B cell (primary cell): ENCODE measurements around the gene CMTM7. TPM values are rescaled to one million over a fixed set of nuclear protein-coding genes. Genes with fewer than 3 reads are reported as not detected.

ENCODE experiments used
- ATAC-seq: fragments of 200-7000 bp; cut with Tn5 transposase; one replicate; pipeline ENCODE4 v1.10.0; 2021; ENCODE audit warnings: low read depth, mild to moderate bottlenecking, moderate number of reproducible peaks, moderate library complexity
- CTCF ChIA-PET: fragments of 350-600 bp; sonication (Branson Sonifier 250); formaldehyde crosslinking; loops from one replicate; lab custom pipeline; 2021; ENCODE audit warnings: antibody characterized with exemption, inconsistent platforms; lab: Charles Lee
- POLR2A ChIA-PET: fragments of 350-600 bp; sonication (Branson Sonifier 250); formaldehyde crosslinking; loops from one replicate; lab custom pipeline; 2021; ENCODE audit warnings: antibody characterized with exemption; lab: Charles Lee
- DNase-seq: peaks from one replicate; pipeline ENCODE4 v3.0.0; 2013
- H2AFZ ChIP-seq: 2 replicates; pipeline ENCODE4 v1.6.1; 2012; ENCODE audit warnings: mild to moderate bottlenecking, low read depth, low read length; ENCODE audit not compliant: insufficient read depth, poor library complexity, severe bottlenecking
- H3K27ac ChIP-seq, 2 donors: 1 replicate in 1 of 2; 2 replicates in 1 of 2; pipeline ENCODE4 v1.5.1; 2012 to 2013; ENCODE audit warnings: low read length in 2 of 2, mild to moderate bottlenecking in 2 of 2, moderate library complexity in 1 of 2
- H3K27me3 ChIP-seq, 4 experiments: fragments of 200-600 bp in 1 of 4; sonication (generic) in 1 of 4; replicated peaks in 1 of 4; 1 replicate in 2 of 4; 2 replicates in 2 of 4; pipeline versions ENCODE4 v1.6.1 to v1.7.0; 2013 to 2016; ENCODE audit warnings: low read length in 3 of 4, mild to moderate bottlenecking in 2 of 4, mixed read lengths in 1 of 4, moderate library complexity in 1 of 4; ENCODE audit not compliant: insufficient read depth in 4 of 4, control insufficient read depth in 3 of 4; ENCODE audit errors: control extremely low read depth in 1 of 4
- H3K36me3 ChIP-seq, 2 experiments: replicated peaks in 1 of 2; 1 replicate in 1 of 2; 2 replicates in 1 of 2; pipeline versions ENCODE4 v1.6.1 to v1.7.1; 2013; ENCODE audit warnings: low read length in 1 of 2; ENCODE audit not compliant: insufficient read depth in 2 of 2, control insufficient read depth in 1 of 2; ENCODE audit errors: control extremely low read depth in 1 of 2, extremely low read depth in 1 of 2
- H3K4me1 ChIP-seq, 2 donors: fragments of 200-600 bp in 1 of 2; sonication (generic) in 1 of 2; 1 replicate in 1 of 2; 2 replicates in 1 of 2; pipeline versions ENCODE4 v1.5.1 to v1.6.1; 2013 to 2017; ENCODE audit warnings: low read length in 2 of 2; ENCODE audit not compliant: control insufficient read depth in 2 of 2, insufficient read depth in 2 of 2
- H3K4me2 ChIP-seq: replicated peaks from 2 replicates; pipeline ENCODE3; 2012; ENCODE audit warnings: mild to moderate bottlenecking, low read depth, low read length; ENCODE audit not compliant: poor library complexity, severe bottlenecking
- H3K4me3 ChIP-seq, 5 experiments: fragments of 200-600 bp in 1 of 5; sonication (generic) in 1 of 5; 1 replicate in 3 of 5; 2 replicates in 2 of 5; pipeline versions ENCODE4 v1.5.1 to v1.7.0; 2011 to 2016; ENCODE audit warnings: low read length in 4 of 5, mild to moderate bottlenecking in 4 of 5, low read depth in 2 of 5, control low read depth in 1 of 5, moderate library complexity in 1 of 5; ENCODE audit not compliant: insufficient read depth in 1 of 5; ENCODE audit errors: control extremely low read depth in 1 of 5, extremely low read depth in 1 of 5
- H3K79me2 ChIP-seq: fragments of 200-600 bp; sonication (generic); one replicate; pipeline ENCODE4 v1.6.0; 2016; ENCODE audit warnings: low read length; ENCODE audit not compliant: control insufficient read depth, insufficient read depth
- H3K9ac ChIP-seq: fragments of 200-600 bp; sonication (generic); 2 replicates; pipeline ENCODE4 v1.6.1; 2017; ENCODE audit warnings: mild to moderate bottlenecking, low read length, moderate library complexity
- H3K9me3 ChIP-seq, 3 donors: one replicate each; pipeline versions ENCODE4 v1.6.1 to v1.7.1; 2013; ENCODE audit warnings: low read length in 2 of 3; ENCODE audit not compliant: control insufficient read depth in 2 of 3, insufficient read depth in 1 of 3; ENCODE audit errors: control extremely low read depth in 1 of 3
- H4K20me1 ChIP-seq: 2 replicates; pipeline ENCODE4 v1.6.0; 2012; ENCODE audit warnings: mild to moderate bottlenecking, low read length; ENCODE audit not compliant: insufficient read depth, control insufficient read depth, poor library complexity, severe bottlenecking
- H3K27ac Mint-ChIP-seq: one replicate; pipeline ENCODE4 v1.8.0; 2021; ENCODE audit warnings: mixed read lengths
- H3K27me3 Mint-ChIP-seq: one replicate; pipeline ENCODE4 v1.8.0; 2021; ENCODE audit warnings: mixed read lengths
- H3K4me1 Mint-ChIP-seq: one replicate; pipeline ENCODE4 v1.8.0; 2021; ENCODE audit warnings: mixed read lengths
- H3K4me3 Mint-ChIP-seq: one replicate; pipeline ENCODE4 v1.8.0; 2021; ENCODE audit warnings: mixed read lengths
- H3K9me3 Mint-ChIP-seq: one replicate; pipeline ENCODE4 v1.8.0; 2022; ENCODE audit warnings: mixed read lengths; ENCODE audit not compliant: insufficient read depth
- CTCF ChIP-seq: fragments of 200-600 bp; IDR thresholded peaks from one replicate; pipeline ENCODE4 v1.8.0; 2022; ENCODE audit warnings: antibody characterized with exemption, mild to moderate bottlenecking
- EZH2 ChIP-seq: IDR thresholded peaks from 2 replicates; pipeline ENCODE4 v1.6.1; 2012; ENCODE audit warnings: borderline replicate concordance, low read depth, mild to moderate bottlenecking, moderate library complexity, low read length; ENCODE audit not compliant: insufficient read depth, poor library complexity, severe bottlenecking
- WGBS: methylation state at CpG from one replicate; pipeline ENCODE4 v1.1.5; 2013; ENCODE audit warnings: missing lambda C conversion rate; ENCODE audit not compliant: insufficient coverage; 5-methylcytosine and 5-hydroxymethylcytosine counted together
- intact Hi-C: fragments of 100-400 bp; cut with micrococcal nuclease; formaldehyde crosslinking; loops from one replicate; pipeline ENCODE4 v1.10.0; 2022
- polyA plus RNA-seq: library from polyadenylated mRNA; depleted of rRNA; stranded (reverse); fragments of >200 nt; gene quantifications from 2 replicates; pipeline ENCODE4 v1.2.3, GENCODE V29; 2012
- total RNA-seq, 2 donors: library from RNA; stranded (reverse); fragments of 120-200 nt in 1 of 2; gene quantifications; 1 replicate in 1 of 2; 2 replicates in 1 of 2; pipeline versions ENCODE4 v1.2.3 to v1.2.4, GENCODE V29; 2013 to 2022

The CMTM7 gene
- total and polyA plus RNA-seq, 2 donors (not counting 1 experiment from before 2014, with no cell fraction given), result 71.5 to 76.1 TPM

- WGBS, result 70% methylated on average over 4 of the region's 9 CpGs
- H3K27ac ChIP-seq, result peak overlapping the region; percentile 70 to 86
- H4K20me1 ChIP-seq, result no peaks in the 10 kb centered on the region
- peak overlapping the region; percentile 17 for H3K9ac ChIP-seq
- TF ChIP-seq EZH2 (no peak), CTCF (no peak)
- H3K9me3 Mint-ChIP-seq, result no peaks in the 10 kb centered on the region
- H3K27me3 Mint-ChIP-seq, result no peaks in the 10 kb centered on the region
- H3K4me1 Mint-ChIP-seq, result peaks cover 83% of the 10 kb centered on the region
- ATAC-seq (no peak), DNase-seq (no peak)
- no peaks in the 10 kb centered on the region for H3K36me3 ChIP-seq
- ChIA-PET POLR2A (interaction anchor here (0.7 to 2.4 kb wide), 4 partner anchors 12 to 18 kb away, joined by 3 to 10 read pairs (median 8); no protein-coding TSS in a partner anchor), CTCF (interaction anchor here (0.7 to 3.4 kb wide), 14 partner anchors 8 to 143 kb away, joined by 3 to 27 read pairs (median 4); no protein-coding TSS in a partner anchor)
- peaks cover 74% of the 10 kb centered on the region for H3K79me2 ChIP-seq
- H3K27ac Mint-ChIP-seq, result peak overlapping the region; percentile 97
- H3K4me2 ChIP-seq, result peak overlapping the region; percentile 61
- intact Hi-C loops, result loop anchor here (5.0 kb wide), 1 partner anchor 33 kb away; no protein-coding TSS in a partner anchor
- H3K4me3 Mint-ChIP-seq, result peak overlapping the region; percentile 79
- no peak overlapping the region for H3K4me3 ChIP-seq
- peaks cover 79 to 88% of the 10 kb centered on the region in 2 donors for H3K4me1 ChIP-seq
- H3K9me3 ChIP-seq, result peaks cover 0 to 3% (median 0%) of the 10 kb centered on the region in 3 donors
- peak overlapping the region; percentile 74 for H2AFZ ChIP-seq
- H3K27me3 ChIP-seq, result no peaks in the 10 kb centered on the region
These were observed 33.1 kb downstream of the CMTM7 start for GRCh38 chr3:32424581-32425250.
